Measurements from ENCODE around the gene GPR132. TPM values are rescaled to one million over a fixed set of nuclear protein-coding genes. Genes with fewer than 3 reads are reported as not detected.

GPR132 gene
- total RNA-seq, 4 donors from 2014 or later: 0.20 to 11.6 (median 2.1) TPM

DNA sequence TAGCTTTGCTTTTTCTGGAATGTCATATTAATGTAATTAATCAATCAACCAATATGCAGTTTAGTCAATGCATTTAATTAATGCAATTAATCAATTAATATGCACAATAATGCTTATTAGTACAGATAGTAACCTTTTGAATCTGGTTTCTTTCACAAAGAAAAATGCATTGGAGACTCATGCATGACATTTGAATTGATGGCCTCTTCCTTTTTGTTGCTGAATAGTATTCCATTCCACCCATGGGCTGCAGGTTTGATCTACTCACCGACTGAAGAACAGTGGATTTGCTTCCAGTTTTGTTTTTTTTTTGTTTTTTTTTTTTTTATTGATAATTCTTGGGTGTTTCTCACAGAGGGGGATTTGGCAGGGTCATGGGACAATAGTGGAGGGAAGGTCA lies 13.1 kb upstream of the GPR132 start:
- no peaks in the 10 kb centered on the region for H3K36me3 ChIP-seq
- H3K27me3 ChIP-seq: peaks cover 23% of the 10 kb centered on the region
- TF ChIP-seq POLR2A (IDR thresholded peaks at IDR 0.05) (no peak), POLR2AphosphoS5 (IDR thresholded peaks at IDR 0.05) (no peak), EP300 (IDR thresholded peaks at IDR 0.05; ENCODE audit: low read depth) (no peak)
- TF ChIP-seq, protein P1, sequence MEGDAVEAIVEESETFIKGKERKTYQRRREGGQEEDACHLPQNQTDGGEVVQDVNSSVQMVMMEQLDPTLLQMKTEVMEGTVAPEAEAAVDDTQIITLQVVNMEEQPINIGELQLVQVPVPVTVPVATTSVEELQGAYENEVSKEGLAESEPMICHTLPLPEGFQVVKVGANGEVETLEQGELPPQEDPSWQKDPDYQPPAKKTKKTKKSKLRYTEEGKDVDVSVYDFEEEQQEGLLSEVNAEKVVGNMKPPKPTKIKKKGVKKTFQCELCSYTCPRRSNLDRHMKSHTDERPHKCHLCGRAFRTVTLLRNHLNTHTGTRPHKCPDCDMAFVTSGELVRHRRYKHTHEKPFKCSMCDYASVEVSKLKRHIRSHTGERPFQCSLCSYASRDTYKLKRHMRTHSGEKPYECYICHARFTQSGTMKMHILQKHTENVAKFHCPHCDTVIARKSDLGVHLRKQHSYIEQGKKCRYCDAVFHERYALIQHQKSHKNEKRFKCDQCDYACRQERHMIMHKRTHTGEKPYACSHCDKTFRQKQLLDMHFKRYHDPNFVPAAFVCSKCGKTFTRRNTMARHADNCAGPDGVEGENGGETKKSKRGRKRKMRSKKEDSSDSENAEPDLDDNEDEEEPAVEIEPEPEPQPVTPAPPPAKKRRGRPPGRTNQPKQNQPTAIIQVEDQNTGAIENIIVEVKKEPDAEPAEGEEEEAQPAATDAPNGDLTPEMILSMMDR (IDR thresholded peaks at IDR 0.05): no peak
- no peaks in the 10 kb centered on the region for H3K9me3 ChIP-seq
- H3K4me3 ChIP-seq: no peak overlapping the region
- WGBS, 2 donors (ENCODE audit: low coverage in 1 of 2): 87 to 100% methylated on average over 1 of the region's 1 CpG
- DNase-seq: no peak
- H3K4me1 ChIP-seq: peaks cover 0 to 7% (median 3%) of the 10 kb centered on the region in 4 donors
- intact Hi-C loops (cut with DNase I; ENCODE audit: low total_unique reads): no loop called here
- H3K27ac ChIP-seq: no peak overlapping the region
- in situ Hi-C loops (cut with MboI; ENCODE audit: low pct_ligation_motif_present in 1 of 4, low pct_unique_long_range_greater_than_20kb in 1 of 4, low sequenced_read_pairs in 3 of 4): loop anchor here in 1 of 4 donors (25.0 kb wide), 1 partner anchor 209 kb away; no protein-coding TSS in a partner anchor

DNA sequence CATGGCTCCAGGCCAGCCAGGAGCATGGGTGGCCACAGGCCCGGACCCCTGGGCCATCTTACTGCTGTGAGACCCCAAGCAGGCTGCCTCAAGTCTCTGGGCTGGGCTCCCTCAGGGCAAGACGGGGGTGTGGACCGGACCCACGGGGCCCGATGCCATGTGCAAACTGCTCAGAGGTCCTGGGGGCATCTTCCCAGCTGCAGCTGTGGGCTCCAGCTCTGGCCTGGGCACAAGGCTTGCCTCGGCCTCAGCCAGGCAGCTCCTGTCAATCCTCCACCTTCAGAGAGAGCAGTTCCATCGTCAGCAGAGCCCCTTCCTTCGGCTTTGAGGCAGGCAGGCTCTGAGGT lies 12.4 kb upstream of the GPR132 start:
- WGBS, 2 donors (ENCODE audit: low coverage in 1 of 2): 33 to 62% methylated on average over 2 to 8 of the region's 8 CpGs
- TF ChIP-seq, protein P1 (IDR thresholded peaks at IDR 0.05): no peak
- TF ChIP-seq POLR2A (IDR thresholded peaks at IDR 0.05) (no peak), EP300 (IDR thresholded peaks at IDR 0.05; ENCODE audit: low read depth) (no peak), POLR2AphosphoS5 (IDR thresholded peaks at IDR 0.05) (no peak)
- intact Hi-C loops (cut with DNase I; ENCODE audit: low total_unique reads) (no loop called here), in situ Hi-C loops (cut with MboI; ENCODE audit: low pct_ligation_motif_present in 1 of 4, low pct_unique_long_range_greater_than_20kb in 1 of 4, low sequenced_read_pairs in 3 of 4) (loop anchor here in 1 of 4 donors (25.0 kb wide), 1 partner anchor 210 kb away; no protein-coding TSS in a partner anchor)
- Histone ChIP-seq H3K9me3 (no peaks in the 10 kb centered on the region), H3K4me3 (no peak overlapping the region), H3K27ac (no peak overlapping the region), H3K4me1 (peaks cover 0 to 7% (median 3%) of the 10 kb centered on the region in 4 donors), H3K27me3 (peaks cover 29% of the 10 kb centered on the region), H3K36me3 (no peaks in the 10 kb centered on the region)
- DNase-seq: no peak

DNA sequence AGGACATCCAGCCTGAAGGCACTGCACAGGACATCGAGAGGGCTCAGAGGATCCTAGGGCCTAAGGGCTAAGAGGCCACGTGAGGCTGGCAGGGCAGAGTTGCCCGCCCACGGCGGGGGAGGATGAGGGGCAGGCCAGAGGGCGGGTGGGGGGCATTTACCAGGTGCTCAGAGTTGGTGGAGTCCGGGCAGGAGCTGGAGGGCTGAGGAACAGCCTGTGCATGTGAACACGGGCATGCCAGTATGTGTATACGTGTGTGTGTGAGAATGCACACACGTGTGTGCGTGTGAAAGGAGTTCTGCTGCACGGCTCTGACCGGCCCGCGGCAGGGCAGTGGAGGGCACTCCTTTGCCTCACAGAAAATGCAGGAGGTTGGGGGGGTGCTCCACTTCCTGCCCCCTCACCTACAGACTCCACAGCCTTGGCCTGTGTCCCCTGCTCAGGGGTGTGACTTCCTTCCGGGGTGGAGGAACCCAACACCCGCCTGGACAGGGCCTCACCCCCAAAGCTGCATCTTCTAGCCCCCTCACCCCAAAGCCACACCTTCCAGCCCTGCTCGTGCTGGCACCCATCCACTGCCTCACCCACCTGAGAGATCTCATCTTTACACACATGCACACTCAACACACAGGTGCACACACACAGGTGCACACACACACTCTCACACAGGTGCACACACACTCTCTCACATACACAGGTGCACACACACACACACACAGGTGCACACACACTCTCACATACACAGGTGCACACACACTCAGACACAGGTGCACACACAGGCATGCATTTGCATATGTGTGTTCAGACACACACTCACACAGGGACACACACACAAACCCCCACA lies 11.8 kb upstream of the GPR132 start:
- TF ChIP-seq POLR2A (IDR thresholded peaks at IDR 0.05) (no peak), EP300 (IDR thresholded peaks at IDR 0.05; ENCODE audit: low read depth) (no peak), POLR2AphosphoS5 (IDR thresholded peaks at IDR 0.05) (no peak)
- TF ChIP-seq, protein P1 (IDR thresholded peaks at IDR 0.05): no peak
- H3K27me3 ChIP-seq: peaks cover 31% of the 10 kb centered on the region
- 47% methylated on average over 17 of the region's 18 CpGs; no CpG with 5 or more reads in 1 of the 2 donors for WGBS, 2 donors (ENCODE audit: low coverage in 1 of 2)
- H3K4me3 ChIP-seq: no peak overlapping the region
- intact Hi-C loops (cut with DNase I; ENCODE audit: low total_unique reads) (no loop called here), in situ Hi-C loops (cut with MboI; ENCODE audit: low pct_ligation_motif_present in 1 of 4, low pct_unique_long_range_greater_than_20kb in 1 of 4, low sequenced_read_pairs in 3 of 4) (loop anchor here in 1 of 4 donors (25.0 kb wide), 1 partner anchor 210 kb away; no protein-coding TSS in a partner anchor)
- no peaks in the 10 kb centered on the region for H3K36me3 ChIP-seq
- no peaks in the 10 kb centered on the region for H3K9me3 ChIP-seq
- no peak for DNase-seq
- H3K27ac ChIP-seq: no peak overlapping the region
- H3K4me1 ChIP-seq: peaks cover 0 to 7% (median 3%) of the 10 kb centered on the region in 4 donors

GRCh38 chr14:105076296-105076804 lies 11.1 kb upstream of the GPR132 start:
- H3K27me3 ChIP-seq: peaks cover 35% of the 10 kb centered on the region
- intact Hi-C loops (cut with DNase I; ENCODE audit: low total_unique reads): no loop called here
- in situ Hi-C loops (cut with MboI; ENCODE audit: low pct_ligation_motif_present in 1 of 4, low pct_unique_long_range_greater_than_20kb in 1 of 4, low sequenced_read_pairs in 3 of 4): loop anchor here in 1 of 4 donors (25.0 kb wide), 1 partner anchor 211 kb away; no protein-coding TSS in a partner anchor
- no peak overlapping the region for H3K27ac ChIP-seq
- peaks cover 0 to 7% (median 3%) of the 10 kb centered on the region in 4 donors for H3K4me1 ChIP-seq
- H3K9me3 ChIP-seq: no peaks in the 10 kb centered on the region
- TF ChIP-seq POLR2AphosphoS5 (IDR thresholded peaks at IDR 0.05): no peak
- TF ChIP-seq POLR2A (IDR thresholded peaks at IDR 0.05): no peak
- no peak for TF ChIP-seq EP300 (IDR thresholded peaks at IDR 0.05; ENCODE audit: low read depth)
- TF ChIP-seq, protein P1 (IDR thresholded peaks at IDR 0.05): no peak
- no peak for DNase-seq
- no peak overlapping the region for H3K4me3 ChIP-seq
- WGBS, 2 donors (ENCODE audit: low coverage in 1 of 2): 78% methylated on average over 15 of the region's 16 CpGs; no CpG with 5 or more reads in 1 of the 2 donors
- H3K36me3 ChIP-seq: no peaks in the 10 kb centered on the region
